ENCODE measurements around the gene SDK1.

Gene SDK1

DNA sequence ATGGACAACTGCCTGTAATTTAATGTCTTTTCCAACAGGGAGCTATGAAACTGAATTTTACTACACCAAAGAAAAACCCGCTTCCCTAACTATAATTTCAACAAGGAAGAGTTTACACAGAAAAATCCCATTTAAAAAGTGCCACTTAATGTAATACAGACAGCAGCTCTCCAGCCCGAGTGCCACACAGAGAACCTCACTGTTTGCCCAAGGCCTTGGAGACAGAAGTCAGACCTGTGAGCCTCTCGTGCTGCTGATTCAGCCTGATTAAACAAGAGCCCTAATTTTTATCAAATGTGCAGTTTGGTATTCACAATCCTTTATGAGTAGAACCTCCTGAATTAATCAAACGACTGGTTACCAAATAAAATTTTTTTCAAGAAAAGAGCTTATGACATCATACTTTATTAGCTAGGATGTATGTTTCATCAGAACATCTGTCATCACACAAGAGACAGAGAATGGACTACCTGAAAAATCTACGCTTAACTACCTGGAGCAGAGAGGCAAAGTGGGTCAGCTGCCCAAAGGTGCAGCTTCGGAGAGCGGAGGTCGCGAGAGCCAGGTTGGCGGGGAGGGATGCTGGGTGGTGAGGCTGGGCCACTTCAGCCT lies 543.6 kb downstream of the SDK1 start:
- DNase-seq: no peak

DNA sequence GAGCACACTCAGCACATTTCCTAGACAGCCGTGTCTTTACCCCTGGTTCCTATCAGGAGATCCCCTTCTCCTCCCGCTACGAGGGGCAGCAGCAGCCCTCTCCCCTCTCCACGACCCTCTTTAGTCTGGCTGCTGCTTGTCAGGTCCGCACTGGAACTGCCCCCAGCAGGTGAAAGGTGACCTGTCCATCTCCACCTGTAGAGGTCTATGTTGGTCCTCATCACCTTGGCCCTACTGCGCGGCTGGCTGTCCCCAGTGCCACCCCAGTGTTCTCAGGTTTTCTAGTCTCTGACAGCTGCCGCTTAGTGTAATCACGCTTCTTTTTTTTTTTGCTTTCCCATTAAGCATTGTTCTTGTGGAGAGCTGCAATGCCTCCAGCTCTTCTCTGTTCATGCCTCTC lies 545.7 kb downstream of the SDK1 start:
- no peak for DNase-seq

DNA sequence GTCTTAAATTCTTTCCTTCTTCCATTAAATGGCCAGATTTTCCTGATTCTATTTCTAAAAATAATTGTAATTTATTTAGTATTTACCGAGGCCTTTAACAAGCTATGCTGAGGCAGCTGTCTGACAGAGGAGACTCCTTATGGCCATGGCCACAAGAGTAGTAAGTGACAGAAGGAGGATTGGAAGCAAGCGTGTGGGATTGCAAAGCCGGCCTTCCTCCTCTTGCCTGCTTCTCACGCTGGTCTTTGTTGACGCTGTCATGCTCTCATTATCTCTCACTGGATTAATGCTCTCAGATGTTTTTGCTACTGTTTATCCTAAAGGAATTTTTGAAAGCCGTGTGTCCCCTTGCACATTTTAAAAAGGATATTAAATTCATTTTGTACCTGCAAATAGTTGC lies 546.3 kb downstream of the SDK1 start:
- no peak for DNase-seq

DNA sequence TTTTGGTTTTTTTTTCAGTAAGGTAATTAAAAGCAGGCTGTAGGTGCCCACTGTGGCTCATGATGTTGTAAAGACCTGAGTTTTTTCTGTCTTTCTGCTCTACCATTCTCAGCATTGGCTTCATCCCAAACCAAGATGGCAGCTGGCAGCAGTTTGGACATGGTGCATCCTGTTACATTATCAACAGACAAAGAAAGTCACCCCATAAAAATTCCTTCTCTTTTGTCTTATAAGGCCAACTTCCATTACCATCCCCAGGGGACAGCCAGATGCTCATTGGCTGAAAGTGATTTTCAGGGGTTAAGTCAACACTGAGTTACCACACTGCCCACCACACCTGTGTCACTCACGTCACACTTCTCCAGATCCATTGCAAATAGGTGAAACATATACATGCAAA lies 558.4 kb downstream of the SDK1 start:
- DNase-seq: no peak

DNA sequence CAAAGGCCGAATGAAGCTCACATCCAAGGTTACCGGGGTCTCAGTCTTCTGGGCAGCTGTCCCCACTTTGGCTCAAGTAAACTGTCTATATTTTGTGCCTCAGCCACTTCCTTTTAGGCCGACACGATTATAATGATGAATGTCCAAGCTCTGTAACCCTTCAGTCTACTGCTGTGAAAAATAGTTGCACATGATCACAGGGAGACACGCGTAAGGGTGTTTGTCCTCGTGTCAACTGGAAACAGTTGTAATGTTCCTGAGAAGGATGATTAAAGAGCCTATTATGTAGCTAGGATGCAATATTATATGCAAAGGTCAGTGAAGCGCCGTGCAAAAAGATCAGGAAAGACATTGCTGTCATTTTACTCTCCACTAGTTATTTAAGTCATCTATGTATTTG lies 559.9 kb downstream of the SDK1 start:
- no peak for DNase-seq

DNA sequence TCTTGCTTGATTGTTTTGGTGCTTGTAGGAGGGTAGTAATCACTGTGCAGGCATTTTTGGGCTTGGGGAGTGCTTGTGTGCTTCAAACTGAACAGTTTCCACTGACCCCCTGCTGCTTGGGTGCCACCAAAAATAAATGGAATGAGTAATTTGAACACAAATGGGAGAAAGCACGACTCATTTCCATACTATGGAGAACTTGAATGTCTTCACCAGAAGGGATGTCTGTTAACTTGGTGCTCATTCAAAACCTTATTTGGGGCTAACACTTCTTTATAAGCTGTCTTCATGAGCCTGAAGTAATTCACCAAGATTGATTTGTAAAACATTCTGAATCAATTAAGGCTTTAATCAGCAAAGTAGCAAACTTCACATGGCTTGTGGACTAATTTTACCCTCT lies 560.3 kb downstream of the SDK1 start:
- no peak for DNase-seq

DNA sequence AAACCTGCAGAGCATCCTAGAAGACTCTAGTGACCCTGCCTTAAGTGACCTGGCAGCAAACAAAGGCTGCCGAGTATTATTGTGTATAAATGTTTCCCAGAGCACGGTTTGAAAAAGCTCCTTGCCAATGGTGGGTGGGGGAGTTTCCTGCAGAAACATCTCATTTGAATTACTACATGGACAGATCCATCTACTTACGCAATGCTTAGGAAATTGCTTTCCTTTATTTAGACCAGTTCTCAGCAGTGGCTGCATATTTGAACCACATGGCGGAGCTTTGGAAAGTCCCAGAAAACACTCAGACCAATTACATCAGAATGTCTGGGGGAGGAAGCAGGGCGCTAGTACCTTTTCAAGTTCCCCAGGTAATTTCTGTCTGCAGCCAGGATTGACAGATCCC lies 560.9 kb downstream of the SDK1 start:
- DNase-seq: no peak

DNA sequence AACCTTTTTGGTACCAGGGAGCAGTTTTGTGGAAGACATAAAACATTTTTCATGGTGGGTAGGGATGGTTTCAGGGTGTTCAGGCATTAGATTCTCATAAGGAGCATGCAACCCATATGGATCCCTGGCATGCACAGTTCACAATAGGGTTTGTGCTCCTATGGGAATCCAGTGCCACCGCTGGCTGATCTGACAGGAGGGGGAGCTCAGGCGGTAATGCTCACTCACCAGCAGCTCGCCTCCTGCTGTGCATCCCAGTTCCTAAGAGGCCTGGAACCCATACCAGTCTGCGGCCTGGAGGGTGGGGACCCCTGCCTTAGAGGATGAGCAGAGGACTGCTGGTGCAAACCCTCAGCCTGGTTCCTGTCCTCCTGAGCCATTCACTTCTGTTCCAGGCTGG lies 561.7 kb downstream of the SDK1 start:
- DNase-seq: no peak

DNA sequence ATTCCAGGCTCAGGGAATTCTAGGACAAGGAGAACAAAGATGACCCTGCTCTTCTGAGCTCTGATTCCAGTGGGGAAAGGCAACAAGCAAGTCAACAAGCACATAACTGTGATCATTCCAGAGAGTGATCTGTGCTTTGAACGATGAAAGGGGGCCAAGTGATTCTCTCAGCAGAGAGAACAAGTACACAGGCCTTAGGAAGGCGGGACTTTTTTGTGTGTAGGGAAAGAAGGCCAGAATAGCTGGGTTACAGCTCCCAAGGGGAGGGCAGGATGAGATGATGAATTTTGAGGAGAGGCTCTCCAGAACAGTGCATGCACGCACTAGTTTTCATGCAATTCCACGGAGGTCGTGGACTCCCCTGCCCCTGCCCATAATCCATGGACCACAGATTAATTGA lies 565.2 kb downstream of the SDK1 start:
- no peak for DNase-seq

DNA sequence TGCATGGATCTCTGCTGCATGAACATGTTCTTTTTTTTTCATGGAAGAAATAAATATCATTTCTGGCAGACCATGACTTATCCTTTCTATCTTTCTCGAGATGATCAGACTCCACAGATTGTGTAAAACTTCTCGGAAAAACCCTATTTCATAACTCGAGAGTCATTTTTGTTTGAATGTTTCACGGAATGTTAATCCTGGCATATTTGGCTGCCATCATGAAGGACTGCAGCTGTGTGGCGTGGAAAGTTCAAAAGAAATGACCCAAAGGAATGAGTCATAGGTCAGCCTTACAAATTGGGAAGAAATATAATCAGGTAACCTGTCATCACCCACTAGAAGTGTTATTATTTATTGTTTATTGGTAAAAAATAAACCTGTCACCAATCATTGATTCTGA lies 566.8 kb downstream of the SDK1 start:
- no peak for DNase-seq

DNA sequence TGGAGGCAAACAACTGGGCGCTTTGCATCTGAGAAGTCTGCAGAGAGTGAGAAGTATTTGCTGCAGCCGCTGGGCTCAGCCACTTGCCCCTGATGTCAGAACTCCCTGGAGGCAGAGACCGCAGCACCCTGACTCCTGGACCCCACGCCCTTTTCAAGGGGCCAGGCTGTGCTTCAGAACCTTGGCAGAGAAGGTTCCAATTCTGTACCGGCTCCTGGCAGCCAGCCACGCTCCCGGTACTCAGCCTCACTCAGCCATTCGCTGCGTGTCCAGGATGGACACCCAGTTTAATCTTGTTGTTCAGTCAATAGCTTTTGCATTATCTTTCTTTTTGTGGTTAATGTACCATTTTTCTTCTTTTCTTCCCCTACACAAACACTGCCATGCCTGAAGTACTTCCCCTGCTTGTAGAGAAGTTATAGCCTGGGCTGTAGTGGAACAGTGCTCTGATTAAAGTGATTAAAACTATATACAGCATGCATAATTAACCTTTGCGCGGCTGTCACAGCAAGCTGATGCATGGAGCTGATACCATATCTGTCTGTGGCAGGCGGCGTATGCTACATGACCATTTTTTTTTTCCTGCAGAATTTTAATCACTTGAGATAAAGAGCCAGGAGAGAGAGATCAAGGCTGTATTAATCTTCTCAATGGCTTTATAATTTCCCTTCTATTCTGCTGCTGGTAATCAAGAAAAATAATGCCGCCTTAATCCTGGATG lies 578.5 kb downstream of the SDK1 start:
- no peak for DNase-seq

DNA sequence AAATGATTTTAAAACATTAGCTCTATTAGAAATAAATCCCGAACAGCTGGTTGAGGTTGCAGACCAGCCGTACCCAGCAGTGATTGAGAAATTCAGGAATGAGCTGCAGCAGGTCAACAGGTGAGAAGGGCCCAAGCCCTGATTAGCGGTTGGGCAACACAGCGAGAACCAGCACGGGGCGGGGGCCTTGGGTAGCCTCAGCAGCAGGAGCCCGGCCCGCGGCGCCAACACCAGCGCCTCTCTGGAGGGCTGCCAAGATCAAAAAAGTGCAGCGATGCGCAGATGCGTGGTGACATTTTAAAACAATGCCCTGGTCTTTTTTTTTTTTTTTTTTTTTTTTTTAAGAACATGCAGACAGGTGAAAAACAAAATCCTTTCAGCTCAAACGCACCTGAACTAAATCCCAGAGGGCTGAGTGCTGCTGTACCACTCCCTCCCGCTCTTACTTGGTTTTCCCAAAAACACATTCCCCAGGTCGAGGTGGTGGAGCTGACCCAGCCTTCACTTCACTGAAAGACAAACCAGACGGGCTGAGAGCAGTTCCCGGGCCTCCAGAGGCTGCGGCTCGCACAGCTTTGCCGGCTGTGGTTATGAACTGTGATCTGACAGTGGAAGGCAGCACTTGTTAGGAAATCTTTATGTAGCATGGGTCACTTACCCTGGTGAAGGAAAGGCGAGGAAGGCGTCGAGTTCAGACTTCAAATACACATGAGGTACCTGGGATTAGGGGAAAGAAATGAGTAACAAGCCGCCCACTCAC lies 579.4 kb downstream of the SDK1 start:
- no peak for DNase-seq

DNA sequence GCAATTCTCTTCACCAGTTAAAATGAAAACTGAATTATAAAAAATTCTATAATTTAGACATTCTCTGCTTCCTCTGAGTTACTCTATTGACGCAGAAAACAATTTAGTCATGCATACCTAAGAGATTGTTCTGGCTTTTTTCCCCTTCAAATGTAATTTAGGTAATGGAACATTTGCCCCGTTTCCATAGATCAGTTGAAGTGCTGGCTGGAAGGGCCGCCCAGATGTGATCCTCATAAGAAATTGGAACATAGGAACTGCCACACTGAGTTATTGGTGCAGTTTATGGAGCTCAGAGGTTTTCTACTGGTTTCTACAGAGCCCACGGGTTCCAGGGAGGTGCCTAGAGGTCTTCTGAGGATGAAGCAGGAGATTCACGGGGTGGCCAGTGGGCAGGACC lies 581.7 kb downstream of the SDK1 start:
- no peak for DNase-seq

DNA sequence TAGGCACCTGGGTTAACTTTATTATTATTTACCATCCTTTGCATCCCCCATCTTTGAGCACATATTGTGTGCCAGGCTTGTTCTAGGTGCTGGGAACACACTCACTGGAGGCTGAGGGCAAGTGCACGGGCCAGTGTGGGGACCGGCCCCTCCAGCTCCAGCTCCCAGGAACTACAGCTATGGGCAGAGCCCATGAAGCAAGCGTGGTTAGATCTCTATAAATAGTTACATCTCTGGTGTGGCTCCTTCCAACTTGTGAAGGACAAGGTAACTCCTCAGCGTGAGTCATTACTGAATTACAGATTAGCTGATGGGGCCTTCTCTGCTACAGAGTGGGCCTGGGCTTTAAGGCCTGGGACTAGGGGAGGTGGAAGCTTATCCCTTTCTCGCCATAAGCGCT lies 583.5 kb downstream of the SDK1 start:
- DNase-seq: no peak

DNA sequence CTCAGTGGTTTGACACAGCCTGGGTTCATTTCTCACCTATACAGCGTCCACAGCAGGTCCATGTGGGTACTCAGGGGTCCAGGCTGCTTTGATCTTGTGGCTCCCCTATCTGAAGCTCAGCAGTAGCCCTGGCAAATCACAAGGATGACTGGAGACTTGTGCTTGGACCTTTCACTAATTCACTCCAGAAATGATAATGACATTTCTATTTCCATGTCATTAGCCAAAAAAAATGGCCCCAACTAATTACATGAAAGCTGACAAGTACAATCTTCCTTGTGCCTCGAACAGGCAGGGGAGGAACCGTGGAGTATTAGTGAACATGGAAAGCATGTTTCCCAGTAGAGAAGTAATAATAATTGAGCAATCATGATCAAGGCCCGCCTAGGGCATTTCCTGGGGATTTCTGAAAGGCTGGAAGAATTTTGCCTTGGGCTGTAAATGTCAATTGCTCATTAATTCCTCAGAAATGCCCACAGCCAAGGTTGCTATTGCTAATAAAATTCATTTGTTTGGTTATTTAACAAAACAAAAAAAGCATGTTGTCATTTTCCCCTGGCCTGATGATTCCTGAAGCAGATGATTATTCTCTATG lies 586.1 kb downstream of the SDK1 start:
- no peak for DNase-seq

DNA sequence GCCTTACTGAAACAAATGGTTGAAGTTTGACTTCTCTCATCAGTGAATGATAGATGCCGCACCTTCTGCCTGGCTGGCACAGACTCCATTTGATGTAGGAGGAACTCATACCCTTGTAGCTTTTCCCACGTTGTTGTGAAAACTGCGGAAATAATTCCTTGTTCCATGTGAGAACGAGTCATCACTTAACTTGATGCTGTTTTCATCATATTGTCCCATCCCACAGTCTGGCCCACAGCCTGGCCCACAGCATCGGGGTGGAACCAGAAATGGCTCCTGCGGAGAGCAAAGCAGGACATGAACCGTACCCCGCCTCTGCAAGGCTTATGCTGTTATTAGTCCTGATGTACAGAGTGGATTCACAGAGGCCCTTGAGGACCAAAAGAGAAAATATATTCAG lies 587.0 kb downstream of the SDK1 start:
- DNase-seq: no peak

DNA sequence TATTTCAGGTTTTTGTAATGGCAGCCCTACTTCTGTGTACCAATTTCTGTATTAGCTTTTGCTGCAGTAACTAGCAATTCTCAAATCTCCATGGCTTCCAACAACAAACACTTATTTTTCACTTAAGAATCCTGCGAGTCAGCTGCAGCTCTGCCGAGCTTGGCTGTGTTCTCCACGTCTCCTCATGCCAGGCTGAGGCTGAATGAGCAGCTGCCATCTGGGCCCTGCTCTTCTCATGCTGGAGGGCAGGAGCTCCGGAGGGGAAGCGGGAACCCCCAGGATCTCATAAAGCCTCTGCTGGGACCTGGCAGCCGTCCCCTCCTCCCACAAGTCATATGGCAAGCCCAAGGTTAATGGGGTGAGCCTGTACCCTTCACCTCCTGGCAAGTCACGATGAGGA lies 591.1 kb downstream of the SDK1 start:
- DNase-seq: no peak

DNA sequence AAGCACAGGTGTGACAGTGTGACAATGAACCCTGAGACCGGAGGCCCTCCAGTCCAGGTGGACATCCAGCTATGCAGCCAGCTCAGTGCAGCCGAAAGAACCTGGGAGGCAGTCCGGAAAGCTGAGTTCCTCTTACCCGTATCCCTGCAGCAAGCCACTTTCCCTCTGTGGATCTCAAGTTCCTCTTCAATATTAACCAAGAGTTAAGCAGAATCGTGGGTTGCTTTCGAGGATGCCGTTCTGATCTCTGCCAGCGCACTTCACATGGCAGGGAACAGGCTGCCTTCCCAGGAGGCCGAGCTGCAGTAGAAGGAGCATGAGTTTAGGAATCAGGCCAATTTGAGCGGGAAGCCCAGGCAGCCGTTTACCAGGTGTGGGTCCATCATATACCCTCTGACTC lies 591.6 kb downstream of the SDK1 start:
- no peak for DNase-seq

DNA sequence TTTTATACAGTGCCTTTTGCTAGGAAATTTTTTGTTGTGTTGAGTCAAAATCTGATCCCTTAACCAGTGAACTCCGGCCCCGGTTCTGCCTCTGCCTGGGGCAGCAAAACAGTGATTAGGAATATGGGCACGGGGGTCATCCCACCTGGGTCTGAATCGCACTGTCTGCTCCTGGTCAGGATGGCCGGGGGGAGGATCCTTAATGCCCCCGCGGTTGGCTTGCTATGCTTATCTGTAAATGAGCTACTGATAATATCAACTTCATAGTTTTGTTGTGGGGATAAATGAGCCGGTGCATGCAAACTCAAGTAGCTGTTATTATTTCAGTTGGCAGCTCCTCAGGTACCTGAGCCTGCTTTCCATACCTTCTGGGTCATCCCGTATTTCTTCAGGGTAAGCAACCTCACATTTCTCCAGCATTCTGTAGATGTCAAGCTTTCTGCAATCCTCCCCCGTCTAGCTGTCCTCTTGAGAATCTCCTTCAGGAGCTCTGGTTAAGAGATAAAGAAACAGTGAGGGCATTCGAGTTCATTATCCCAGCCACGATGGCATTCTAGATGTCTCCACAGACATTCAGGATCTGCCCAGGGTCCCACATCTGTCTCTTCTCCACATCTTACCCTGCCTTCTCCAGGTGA lies 592.2 kb downstream of the SDK1 start:
- DNase-seq: no peak

DNA sequence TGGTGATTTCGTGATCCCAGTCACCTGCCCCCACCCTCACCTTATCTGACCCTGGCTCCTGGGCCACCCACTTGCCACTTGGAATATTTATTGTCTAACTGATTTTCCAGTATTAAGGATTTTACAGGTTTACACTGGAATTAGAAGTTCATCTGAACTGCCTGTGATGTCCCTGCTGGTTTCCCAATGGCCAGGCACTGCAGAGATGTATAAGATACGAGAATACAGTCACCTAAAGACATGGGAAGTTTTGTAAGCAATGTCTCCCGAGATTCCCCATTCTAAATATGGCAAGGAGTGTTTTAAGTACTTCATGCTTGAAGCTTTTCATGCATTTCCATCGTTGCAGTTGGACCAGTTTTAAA lies 592.7 kb downstream of the SDK1 start:
- DNase-seq: no peak

DNA sequence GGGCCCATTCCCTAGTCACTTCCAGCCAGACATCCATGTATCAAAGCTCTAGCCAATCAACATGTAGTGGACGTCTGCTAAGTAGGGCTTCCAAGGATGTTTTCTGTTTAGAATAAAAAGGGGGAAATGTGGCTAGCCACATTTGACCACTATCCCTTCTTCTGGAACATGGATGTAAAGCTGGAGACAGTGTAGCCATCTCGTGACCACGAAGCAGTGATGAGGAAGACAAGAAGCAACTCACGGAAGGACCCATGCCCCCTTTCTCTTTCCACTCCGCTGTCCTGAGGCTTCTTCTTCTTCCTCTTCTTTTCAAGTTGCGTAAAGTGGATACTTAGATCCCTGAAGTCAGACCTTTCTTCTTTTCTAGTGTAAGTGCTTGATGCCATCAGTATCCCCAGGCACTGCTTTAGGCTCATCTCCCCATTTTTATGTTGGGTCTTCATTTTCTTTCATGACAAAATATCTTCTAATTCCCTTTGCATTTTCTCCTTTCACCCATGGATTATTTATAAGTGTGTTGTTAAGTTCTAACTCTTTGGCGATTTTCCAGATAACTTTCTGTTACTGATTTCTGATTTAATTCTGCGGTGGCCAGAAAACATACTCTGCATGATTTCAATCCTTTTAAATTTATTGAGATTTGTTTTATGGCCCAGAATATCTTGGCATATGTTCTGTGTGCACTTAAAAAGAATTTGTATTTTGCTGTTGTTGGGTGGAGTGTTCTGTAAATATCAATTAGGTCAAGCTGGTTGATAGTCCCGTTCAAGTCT lies 594.5 kb downstream of the SDK1 start:
- DNase-seq: no peak

DNA sequence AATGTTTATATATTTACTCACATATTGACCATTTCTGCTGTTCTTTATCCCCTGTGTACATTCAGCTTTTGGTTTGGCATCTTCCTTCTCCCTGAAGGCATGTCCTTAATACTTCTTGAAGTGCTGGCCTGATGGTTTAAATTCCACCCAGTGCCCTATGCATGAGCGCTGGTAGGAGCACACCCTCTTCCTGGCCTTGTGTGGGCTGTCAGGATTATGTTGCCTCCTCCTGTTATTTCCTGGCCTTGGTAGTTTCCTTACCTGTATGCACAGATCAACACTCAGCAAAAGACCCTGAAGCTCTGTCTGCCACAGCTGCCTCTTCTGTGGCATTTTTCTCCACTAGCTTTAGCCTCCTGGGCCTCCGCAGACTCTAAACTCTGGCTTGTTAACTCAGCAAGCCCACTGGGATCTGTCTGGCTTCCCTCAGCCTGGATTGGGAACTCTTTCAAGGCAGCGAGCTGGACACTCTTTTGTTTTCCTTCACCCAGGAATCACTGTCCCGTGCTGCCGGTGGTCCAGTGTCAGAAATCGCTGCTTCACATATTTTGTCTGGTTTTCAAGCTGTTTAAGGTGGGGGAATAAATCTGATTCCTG lies 595.2 kb downstream of the SDK1 start:
- no peak for DNase-seq
